ENCODE data around the gene HIPK2. TPM values are rescaled to one million over a fixed set of nuclear protein-coding genes. Genes with fewer than 3 reads are reported as not detected.

HIPK2 gene
- total RNA-seq, 1 donor from 2014 or later = 47.2 TPM

DNA sequence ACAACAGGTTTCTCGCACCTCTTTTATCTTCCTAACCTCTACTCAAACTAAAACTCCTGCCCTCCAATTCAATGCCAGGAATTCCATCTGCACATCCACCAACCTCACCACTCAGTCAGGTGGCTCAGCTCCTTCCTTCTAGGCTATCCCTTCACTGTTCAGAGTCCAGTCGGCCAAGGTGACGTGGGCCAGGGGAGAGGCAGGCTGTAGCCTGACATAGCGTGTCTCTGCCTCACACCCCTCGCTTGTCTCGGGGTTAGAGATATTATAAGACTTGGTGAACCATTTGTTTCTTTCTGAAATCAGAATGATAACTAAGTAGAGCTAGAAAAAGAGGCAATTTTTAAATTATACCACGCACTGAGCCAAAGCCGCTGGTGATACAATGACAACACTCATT lies 31.1 kb downstream of the HIPK2 start:
- peaks cover 13% of the 10 kb centered on the region for H3K4me1 Mint-ChIP-seq (ENCODE audit: unreplicated experiment)
- no peaks in the 10 kb centered on the region for H3K9me3 Mint-ChIP-seq (ENCODE audit: unreplicated experiment)
- no peaks in the 10 kb centered on the region for H3K36me3 Mint-ChIP-seq (ENCODE audit: low read depth, unreplicated experiment)
- no peak for TF ChIP-seq CTCF (IDR thresholded peaks at IDR 0.05; ENCODE audit: unreplicated experiment)
- no peak overlapping the region for H3K27ac Mint-ChIP-seq (ENCODE audit: unreplicated experiment)
- H3K27me3 Mint-ChIP-seq (ENCODE audit: unreplicated experiment) = no peaks in the 10 kb centered on the region
- no peak overlapping the region for H3K4me3 Mint-ChIP-seq (ENCODE audit: unreplicated experiment)
- DNase-seq (ENCODE audit: low spot score) = no peak

DNA sequence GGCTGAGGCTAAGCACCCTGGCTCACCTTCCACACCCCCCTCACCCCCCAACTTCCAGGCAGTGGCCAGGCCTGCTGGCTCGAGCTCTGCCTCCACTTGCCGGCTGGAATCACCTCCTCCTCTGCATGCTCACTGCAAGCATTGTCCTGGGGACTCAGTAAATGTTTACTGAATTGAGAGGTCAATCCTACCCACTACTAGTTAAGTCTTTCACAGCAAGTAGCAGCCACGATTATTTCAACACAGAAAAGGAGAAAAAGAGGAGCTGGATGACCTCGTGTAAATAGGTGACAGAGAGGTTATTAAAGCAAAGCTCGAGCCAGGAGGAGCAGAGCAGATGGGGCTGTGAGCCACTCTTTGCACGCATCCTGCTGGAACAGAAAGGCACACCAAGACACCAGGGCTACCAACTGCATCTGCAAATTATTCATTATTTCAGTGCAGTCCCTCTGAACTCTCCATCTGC lies 32.1 kb downstream of the HIPK2 start:
- Mint-ChIP-seq H3K9me3 (ENCODE audit: unreplicated experiment) (no peaks in the 10 kb centered on the region), H3K4me3 (ENCODE audit: unreplicated experiment) (no peak overlapping the region), H3K27ac (ENCODE audit: unreplicated experiment) (no peak overlapping the region), H3K36me3 (ENCODE audit: low read depth, unreplicated experiment) (no peaks in the 10 kb centered on the region), H3K4me1 (ENCODE audit: unreplicated experiment) (peaks cover 13% of the 10 kb centered on the region), H3K27me3 (ENCODE audit: unreplicated experiment) (no peaks in the 10 kb centered on the region)
- TF ChIP-seq CTCF (IDR thresholded peaks at IDR 0.05; ENCODE audit: unreplicated experiment) = no peak
- DNase-seq (ENCODE audit: low spot score) = no peak

DNA sequence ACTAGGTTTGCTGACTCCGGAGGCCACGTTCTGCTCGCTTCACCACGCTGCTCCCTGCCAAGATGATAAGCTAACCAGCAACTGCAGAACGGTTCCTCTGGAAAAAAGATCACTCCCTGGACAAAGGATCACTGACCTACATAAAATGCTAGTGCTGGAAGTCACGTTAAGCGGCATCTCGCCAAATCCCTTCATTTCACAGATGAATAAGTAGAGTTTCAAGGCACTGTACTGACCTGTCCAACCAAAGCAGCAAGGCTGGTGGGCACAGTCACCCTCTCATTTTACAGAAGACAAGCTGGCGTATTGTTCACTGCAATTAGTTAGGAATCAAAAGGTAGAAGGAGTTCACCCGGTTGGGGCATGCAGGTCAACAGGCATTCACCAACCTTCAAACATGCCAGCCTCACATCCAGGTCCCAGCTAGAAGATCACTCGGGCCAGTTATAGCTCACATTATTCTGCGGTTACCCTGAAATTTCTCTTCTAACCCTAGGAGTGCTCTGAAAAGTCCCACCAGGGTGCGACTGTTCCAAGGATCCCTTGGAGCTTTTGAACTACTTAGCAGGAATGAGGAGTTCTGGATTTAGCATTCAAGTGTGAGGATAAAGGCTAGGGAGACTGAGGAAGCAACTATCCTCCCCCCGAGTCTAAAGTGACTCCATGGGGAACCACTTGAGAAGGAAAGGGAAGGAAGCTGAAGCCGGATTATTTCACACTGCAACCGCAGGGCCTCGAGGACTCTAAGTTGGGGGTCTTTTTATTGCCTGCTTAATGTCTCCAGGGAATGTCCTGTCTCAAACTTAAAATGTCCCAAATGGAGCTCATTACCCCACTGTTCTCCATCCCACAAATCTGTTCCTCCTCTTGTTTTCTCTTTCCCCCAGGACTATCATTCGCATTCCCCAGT lies 32.8 kb downstream of the HIPK2 start:
- TF ChIP-seq CTCF (IDR thresholded peaks at IDR 0.05; ENCODE audit: unreplicated experiment) = no peak
- Mint-ChIP-seq H3K36me3 (ENCODE audit: low read depth, unreplicated experiment) (no peaks in the 10 kb centered on the region), H3K27ac (ENCODE audit: unreplicated experiment) (no peak overlapping the region), H3K4me3 (ENCODE audit: unreplicated experiment) (no peak overlapping the region), H3K4me1 (ENCODE audit: unreplicated experiment) (peaks cover 13% of the 10 kb centered on the region), H3K9me3 (ENCODE audit: unreplicated experiment) (no peaks in the 10 kb centered on the region), H3K27me3 (ENCODE audit: unreplicated experiment) (no peaks in the 10 kb centered on the region)
- DNase-seq (ENCODE audit: low spot score) = no peak

GRCh38 chr7:139743967-139744767 lies 33.6 kb downstream of the HIPK2 start:
- Mint-ChIP-seq H3K4me3 (ENCODE audit: unreplicated experiment) (no peak overlapping the region), H3K27me3 (ENCODE audit: unreplicated experiment) (no peaks in the 10 kb centered on the region), H3K36me3 (ENCODE audit: low read depth, unreplicated experiment) (no peaks in the 10 kb centered on the region), H3K27ac (ENCODE audit: unreplicated experiment) (no peak overlapping the region), H3K9me3 (ENCODE audit: unreplicated experiment) (no peaks in the 10 kb centered on the region), H3K4me1 (ENCODE audit: unreplicated experiment) (peaks cover 9% of the 10 kb centered on the region)
- no peak for TF ChIP-seq CTCF (IDR thresholded peaks at IDR 0.05; ENCODE audit: unreplicated experiment)
- no peak for DNase-seq (ENCODE audit: low spot score)

Data from endothelial cell (in vitro differentiated cells).